ENCODE results near the gene LSM14A.

Gene LSM14A

GRCh38 chr19:34254698-34255432 lies 82.6 kb downstream of the LSM14A start:
- TF ChIP-seq, protein P1, sequence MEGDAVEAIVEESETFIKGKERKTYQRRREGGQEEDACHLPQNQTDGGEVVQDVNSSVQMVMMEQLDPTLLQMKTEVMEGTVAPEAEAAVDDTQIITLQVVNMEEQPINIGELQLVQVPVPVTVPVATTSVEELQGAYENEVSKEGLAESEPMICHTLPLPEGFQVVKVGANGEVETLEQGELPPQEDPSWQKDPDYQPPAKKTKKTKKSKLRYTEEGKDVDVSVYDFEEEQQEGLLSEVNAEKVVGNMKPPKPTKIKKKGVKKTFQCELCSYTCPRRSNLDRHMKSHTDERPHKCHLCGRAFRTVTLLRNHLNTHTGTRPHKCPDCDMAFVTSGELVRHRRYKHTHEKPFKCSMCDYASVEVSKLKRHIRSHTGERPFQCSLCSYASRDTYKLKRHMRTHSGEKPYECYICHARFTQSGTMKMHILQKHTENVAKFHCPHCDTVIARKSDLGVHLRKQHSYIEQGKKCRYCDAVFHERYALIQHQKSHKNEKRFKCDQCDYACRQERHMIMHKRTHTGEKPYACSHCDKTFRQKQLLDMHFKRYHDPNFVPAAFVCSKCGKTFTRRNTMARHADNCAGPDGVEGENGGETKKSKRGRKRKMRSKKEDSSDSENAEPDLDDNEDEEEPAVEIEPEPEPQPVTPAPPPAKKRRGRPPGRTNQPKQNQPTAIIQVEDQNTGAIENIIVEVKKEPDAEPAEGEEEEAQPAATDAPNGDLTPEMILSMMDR (conservative IDR thresholded peaks at IDR 0.05; ENCODE audit: low read length) = no peak
- TF ChIP-seq EZH2phosphoT487 (IDR thresholded peaks at IDR 0.05; ENCODE audit: borderline replicate concordance) = no peak

DNA sequence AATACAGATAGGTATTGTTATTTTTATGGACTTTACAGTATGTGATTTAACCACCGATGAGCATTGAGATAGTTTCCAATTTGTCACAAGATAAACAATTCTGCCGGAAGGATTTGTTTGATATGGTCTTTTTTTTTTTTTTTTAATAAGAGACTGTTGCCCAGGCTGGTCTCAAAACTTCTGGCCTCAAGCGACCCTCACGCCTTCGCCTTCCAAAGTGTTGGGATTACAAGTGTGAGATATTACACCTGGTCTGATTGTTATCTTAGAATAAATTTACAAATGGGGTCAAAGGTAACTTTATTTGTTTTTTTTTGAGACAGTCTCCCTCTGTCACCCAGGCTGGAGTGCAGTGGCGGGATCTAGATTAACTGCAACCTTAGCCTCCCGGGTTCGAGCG lies 83.2 kb downstream of the LSM14A start:
- Histone ChIP-seq H3K4me1 (ENCODE audit: insufficient read depth, low read length, poor library complexity, severe bottlenecking) (peaks cover 7% of the 10 kb centered on the region), H3F3A (ENCODE audit: low read depth) (0 out of 2 replicates have a peak, but pooled peaks cover 5% of the 10 kb centered on the region), H3K9ac (ENCODE audit: low read depth, low read length, poor library complexity, severe bottlenecking) (peak overlapping the region; percentile 73), H3K4me3 (ENCODE audit: low read length, poor library complexity, severe bottlenecking) (peak overlapping the region; percentile 85), H3K36me3 (ENCODE audit: insufficient read depth, low read length) (no peaks in the 10 kb centered on the region), H3K9me3 (ENCODE audit: insufficient read depth, low read depth, low read length) (no peaks in the 10 kb centered on the region), H2AFZ (ENCODE audit: low read length) (peak overlapping the region; percentile 94; the same call in 1 of the 2 replicates), H3K27me3 (ENCODE audit: insufficient read depth, low read length, poor library complexity, severe bottlenecking) (no peaks in the 10 kb centered on the region), H3K9me2 (replicated peaks; ENCODE audit: low read depth, low read length) (no peaks in the 10 kb centered on the region), H3K79me2 (ENCODE audit: insufficient read depth, low read length) (peaks cover 8% of the 10 kb centered on the region), H4K20me1 (ENCODE audit: insufficient read depth, low read length, poor library complexity, severe bottlenecking) (peaks cover 4% of the 10 kb centered on the region), H3K4me2 (ENCODE audit: low read depth, low read length, poor library complexity, severe bottlenecking) (peak overlapping the region; percentile 83)
- no peak for TF ChIP-seq EZH2phosphoT487 (IDR thresholded peaks at IDR 0.05; ENCODE audit: borderline replicate concordance)
- TF ChIP-seq, protein P1 (conservative IDR thresholded peaks at IDR 0.05; ENCODE audit: low read length) = no peak

More at GRCh38 chr19:34254698-34255432, 82.6 kb downstream of the LSM14A start:
- Histone ChIP-seq H3K27me3 (ENCODE audit: insufficient read depth, low read length, poor library complexity, severe bottlenecking) (no peaks in the 10 kb centered on the region), H3K79me2 (ENCODE audit: insufficient read depth, low read length) (peaks cover 8% of the 10 kb centered on the region), H3K36me3 (ENCODE audit: insufficient read depth, low read length) (no peaks in the 10 kb centered on the region), H3F3A (ENCODE audit: low read depth) (0 out of 2 replicates have a peak, but pooled peaks cover 5% of the 10 kb centered on the region), H3K4me2 (ENCODE audit: low read depth, low read length, poor library complexity, severe bottlenecking) (peak overlapping the region; percentile 83), H3K4me3 (ENCODE audit: low read length, poor library complexity, severe bottlenecking) (peak overlapping the region; percentile 85), H4K20me1 (ENCODE audit: insufficient read depth, low read length, poor library complexity, severe bottlenecking) (peaks cover 4% of the 10 kb centered on the region), H3K4me1 (ENCODE audit: insufficient read depth, low read length, poor library complexity, severe bottlenecking) (peaks cover 7% of the 10 kb centered on the region), H3K9ac (ENCODE audit: low read depth, low read length, poor library complexity, severe bottlenecking) (peak overlapping the region; percentile 73), H2AFZ (ENCODE audit: low read length) (peak overlapping the region; percentile 94), H3K9me2 (replicated peaks; ENCODE audit: low read depth, low read length) (no peaks in the 10 kb centered on the region), H3K9me3 (ENCODE audit: insufficient read depth, low read depth, low read length) (no peaks in the 10 kb centered on the region)

DNA sequence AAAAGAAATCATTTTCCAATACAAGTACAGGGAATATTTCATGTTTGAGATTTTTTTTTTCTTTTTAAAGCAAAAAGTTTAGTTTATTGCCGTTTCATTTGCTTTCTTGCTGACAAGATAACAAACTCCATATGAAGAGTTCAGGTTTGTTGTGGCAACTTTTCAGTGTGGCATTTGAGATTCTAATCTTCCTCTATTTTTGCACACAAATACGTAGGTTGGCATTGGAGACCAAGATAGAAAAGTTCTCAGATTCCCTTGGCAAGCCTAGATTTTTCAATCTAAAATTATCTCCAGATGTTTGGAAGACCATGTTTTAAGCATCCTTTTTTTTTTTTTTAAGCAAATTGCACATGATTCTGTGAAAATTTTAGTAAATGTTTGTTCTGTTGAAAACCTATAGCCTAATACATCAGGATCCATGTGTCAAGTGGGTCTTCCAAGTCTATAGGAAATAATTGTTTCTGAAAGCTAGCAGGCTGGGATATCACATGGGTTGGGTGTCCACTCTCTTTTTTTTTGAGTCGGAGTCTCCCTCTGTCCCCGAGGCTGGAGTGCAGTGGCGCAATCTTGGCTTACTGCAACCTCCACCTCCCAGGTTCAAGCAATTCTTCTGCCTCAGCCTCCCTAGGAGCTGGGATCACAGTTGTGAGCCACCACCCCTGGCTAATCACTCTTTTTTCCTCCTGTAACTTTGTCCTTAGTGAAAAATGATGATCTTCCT lies 84.7 kb downstream of the LSM14A start:
- Histone ChIP-seq H3K9ac (ENCODE audit: low read depth, low read length, poor library complexity, severe bottlenecking) (no peak overlapping the region), H3K27me3 (ENCODE audit: insufficient read depth, low read length, poor library complexity, severe bottlenecking) (no peaks in the 10 kb centered on the region), H3F3A (ENCODE audit: low read depth) (0 out of 2 replicates have a peak, but pooled peaks cover 5% of the 10 kb centered on the region), H3K4me3 (ENCODE audit: low read length, poor library complexity, severe bottlenecking) (no peak overlapping the region), H2AFZ (ENCODE audit: low read length) (no peak overlapping the region), H3K36me3 (ENCODE audit: insufficient read depth, low read length) (no peaks in the 10 kb centered on the region), H3K9me2 (replicated peaks; ENCODE audit: low read depth, low read length) (no peaks in the 10 kb centered on the region), H4K20me1 (ENCODE audit: insufficient read depth, low read length, poor library complexity, severe bottlenecking) (peaks cover 4% of the 10 kb centered on the region), H3K4me1 (ENCODE audit: insufficient read depth, low read length, poor library complexity, severe bottlenecking) (peaks cover 7% of the 10 kb centered on the region), H3K4me2 (ENCODE audit: low read depth, low read length, poor library complexity, severe bottlenecking) (no peak overlapping the region), H3K79me2 (ENCODE audit: insufficient read depth, low read length) (peaks cover 8% of the 10 kb centered on the region), H3K9me3 (ENCODE audit: insufficient read depth, low read depth, low read length) (no peaks in the 10 kb centered on the region)
- no peak for TF ChIP-seq EZH2phosphoT487 (IDR thresholded peaks at IDR 0.05; ENCODE audit: borderline replicate concordance)
